Trophoblast cell (in vitro differentiated cells and primary cell): ENCODE measurements around the gene ADGRB3.

ENCODE experiments used
- DNase-seq, 2 donors: peaks; one replicate each; pipeline ENCODE4 v3.0.0-alpha.2; 2016
- H2AFZ ChIP-seq: 2 replicates; pipeline ENCODE4 v1.6.1; 2013; ENCODE audit warnings: low read length, moderate library complexity, mild to moderate bottlenecking; ENCODE audit not compliant: insufficient read depth, poor library complexity
- H2AK5ac ChIP-seq: 2 replicates; pipeline ENCODE4 v1.6.1; 2013; ENCODE audit warnings: mild to moderate bottlenecking, low read length
- H2BK120ac ChIP-seq: 2 replicates; pipeline ENCODE4 v1.6.1; 2013; ENCODE audit warnings: low read length, mild to moderate bottlenecking, moderate library complexity; ENCODE audit not compliant: insufficient read depth, poor library complexity
- H2BK12ac ChIP-seq: 2 replicates; pipeline ENCODE4 v1.6.1; 2013; ENCODE audit warnings: mild to moderate bottlenecking, low read length, moderate library complexity
- H2BK5ac ChIP-seq: 2 replicates; pipeline ENCODE4 v1.6.1; 2013; ENCODE audit warnings: low read length, low read depth, moderate library complexity, mild to moderate bottlenecking; ENCODE audit not compliant: poor library complexity
- H3K14ac ChIP-seq: 2 replicates; pipeline ENCODE4 v1.6.1; 2013; ENCODE audit warnings: mild to moderate bottlenecking, low read length
- H3K18ac ChIP-seq: 2 replicates; pipeline ENCODE4 v1.6.1; 2013; ENCODE audit warnings: mild to moderate bottlenecking, low read length
- H3K23ac ChIP-seq: 2 replicates; pipeline ENCODE4 v1.6.1; 2013; ENCODE audit warnings: low read length
- H3K27ac ChIP-seq: 2 replicates; pipeline ENCODE4 v1.5.1; 2013; ENCODE audit warnings: low read depth, mild to moderate bottlenecking, inconsistent platforms, low read length, moderate library complexity
- H3K27me3 ChIP-seq: 2 replicates; pipeline ENCODE4 v1.6.1; 2013; ENCODE audit warnings: inconsistent platforms, mild to moderate bottlenecking, low read length, moderate library complexity; ENCODE audit not compliant: insufficient read depth
- H3K36me3 ChIP-seq, 2 experiments: 1 replicate in 1 of 2; 2 replicates in 1 of 2; pipeline ENCODE4 v1.6.1; 2013; ENCODE audit warnings: low read length in 2 of 2, mild to moderate bottlenecking in 2 of 2, moderate library complexity in 1 of 2; ENCODE audit not compliant: insufficient read depth in 2 of 2, control insufficient read depth in 1 of 2
- H3K4ac ChIP-seq: 2 replicates; pipeline ENCODE4 v1.6.1; 2013; ENCODE audit warnings: low read depth, mild to moderate bottlenecking, low read length, moderate library complexity
- H3K4me1 ChIP-seq, 2 experiments: 1 replicate in 1 of 2; 2 replicates in 1 of 2; pipeline ENCODE4 v1.6.1; 2013; ENCODE audit warnings: low read length in 2 of 2, mild to moderate bottlenecking in 2 of 2, moderate library complexity in 1 of 2; ENCODE audit not compliant: insufficient read depth in 2 of 2, control insufficient read depth in 1 of 2
- H3K4me2 ChIP-seq: 2 replicates; pipeline ENCODE4 v1.6.1; 2013; ENCODE audit warnings: inconsistent platforms, mild to moderate bottlenecking, low read length, moderate library complexity
- H3K4me3 ChIP-seq: 2 replicates; pipeline ENCODE4 v1.5.1; 2013; ENCODE audit warnings: mild to moderate bottlenecking, low read depth, low read length, inconsistent platforms
- H3K79me1 ChIP-seq: one replicate; pipeline ENCODE4 v1.6.1; 2013; ENCODE audit warnings: low read length
- H3K79me2 ChIP-seq: 2 replicates; pipeline ENCODE4 v1.6.1; 2013; ENCODE audit warnings: low read length, mild to moderate bottlenecking; ENCODE audit not compliant: control insufficient read depth, insufficient read depth, poor library complexity
- H3K9ac ChIP-seq: 2 replicates; pipeline ENCODE4 v1.6.1; 2013; ENCODE audit warnings: mild to moderate bottlenecking, low read length
- H3K9me3 ChIP-seq: 2 replicates; pipeline ENCODE4 v1.6.1; 2013; ENCODE audit warnings: low read depth, mild to moderate bottlenecking, control low read depth, inconsistent platforms, low read length; ENCODE audit not compliant: insufficient read depth
- H4K12ac ChIP-seq: 2 replicates; pipeline ENCODE4 v1.6.1; 2013; ENCODE audit warnings: low read depth, mild to moderate bottlenecking, low read length, moderate library complexity
- H4K8ac ChIP-seq: 2 replicates; pipeline ENCODE4 v1.6.1; 2013; ENCODE audit warnings: low read depth, mild to moderate bottlenecking, low read length, moderate library complexity
- H4K91ac ChIP-seq: one replicate; pipeline ENCODE4 v1.6.1; 2013; ENCODE audit warnings: low read depth, mild to moderate bottlenecking, low read length, moderate library complexity
- WGBS: extraction: QIAGEN DNeasy Blood & Tissue Kit; methylation state at CpG from one replicate; pipeline ENCODE4 v1.1.7; 2013; ENCODE audit warnings: missing lambda C conversion rate; ENCODE audit not compliant: insufficient read length, insufficient coverage; ENCODE audit errors: extremely low coverage; 5-methylcytosine and 5-hydroxymethylcytosine counted together

Gene ADGRB3

DNA sequence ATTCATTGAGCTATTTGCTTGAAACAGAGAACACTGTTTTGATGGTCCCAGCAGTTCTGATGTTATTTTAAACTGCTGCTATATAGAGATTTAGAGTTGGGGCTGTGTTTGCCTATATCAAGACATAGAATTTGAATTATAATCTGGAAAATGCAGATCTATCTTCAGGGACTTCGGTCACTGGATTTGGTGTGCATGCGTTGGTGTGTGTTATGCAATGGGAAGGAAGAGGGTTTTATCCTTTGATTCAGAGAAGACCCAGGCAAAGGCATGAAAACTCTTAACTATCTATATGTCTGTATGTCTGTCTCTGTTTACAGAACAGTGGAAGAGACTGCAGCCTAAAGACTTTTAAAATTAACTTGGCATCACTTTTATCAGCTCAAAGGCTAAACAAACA is 2.0 kb downstream of the ADGRB3 start:
- no peak overlapping the region for H3K27ac ChIP-seq
- H3K79me1 ChIP-seq: no peaks in the 10 kb centered on the region
- no peak overlapping the region for H3K4ac ChIP-seq
- H3K27me3 ChIP-seq: peaks cover 11% of the 10 kb centered on the region
- no peak overlapping the region for H4K8ac ChIP-seq
- H3K23ac ChIP-seq: no peak overlapping the region
- no peak overlapping the region for H3K14ac ChIP-seq
- no peak overlapping the region for H2BK120ac ChIP-seq
- H2AFZ ChIP-seq: no peak overlapping the region
- H3K4me2 ChIP-seq: no peak overlapping the region
- H3K36me3 ChIP-seq: no peaks in the 10 kb centered on the region
- H3K9me3 ChIP-seq: no peaks in the 10 kb centered on the region
- no peak overlapping the region for H4K12ac ChIP-seq
- H2BK12ac ChIP-seq: no peak overlapping the region
- DNase-seq: no peak
- no CpG with 5 or more reads among the region's 2 CpGs for WGBS
- H3K9ac ChIP-seq: no peak overlapping the region
- no peak overlapping the region for H3K18ac ChIP-seq
- no peak overlapping the region for H2AK5ac ChIP-seq
- H3K4me1 ChIP-seq: peaks cover 0 to 2% of the 10 kb centered on the region in 2 experiments
- no peak overlapping the region for H4K91ac ChIP-seq
- no peaks in the 10 kb centered on the region for H3K79me2 ChIP-seq
- H2BK5ac ChIP-seq: no peak overlapping the region
- H3K4me3 ChIP-seq: no peak overlapping the region

DNA sequence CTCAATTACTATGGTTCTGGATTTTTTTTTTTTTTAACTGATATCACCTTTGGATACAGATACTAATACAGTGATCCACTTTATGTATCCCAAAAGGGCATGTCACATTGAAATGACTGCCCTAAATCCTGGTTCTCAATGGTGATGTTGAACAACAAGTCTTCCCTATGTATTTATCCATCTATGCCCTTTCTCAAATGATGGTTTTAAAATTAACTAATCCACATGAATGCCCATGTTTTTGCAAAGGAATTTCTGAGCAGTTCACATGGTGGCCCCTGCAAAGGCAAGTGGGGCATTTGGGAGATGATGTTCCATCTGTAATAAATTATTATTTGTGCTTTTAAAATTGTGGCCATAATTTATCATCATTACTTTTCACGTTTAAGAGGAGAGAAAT is 2.7 kb downstream of the ADGRB3 start:
- Histone ChIP-seq H3K27me3 (peaks cover 11% of the 10 kb centered on the region), H3K4ac (no peak overlapping the region), H3K4me1 (peaks cover 0 to 2% of the 10 kb centered on the region in 2 experiments), H3K23ac (no peak overlapping the region), H3K4me2 (no peak overlapping the region), H2BK5ac (no peak overlapping the region), H3K4me3 (no peak overlapping the region), H4K8ac (no peak overlapping the region), H2BK120ac (no peak overlapping the region), H3K79me2 (no peaks in the 10 kb centered on the region), H4K12ac (no peak overlapping the region), H2BK12ac (no peak overlapping the region), H3K9me3 (no peaks in the 10 kb centered on the region), H3K9ac (no peak overlapping the region), H2AFZ (no peak overlapping the region), H3K18ac (no peak overlapping the region), H3K79me1 (no peaks in the 10 kb centered on the region), H3K27ac (no peak overlapping the region), H4K91ac (no peak overlapping the region), H3K14ac (no peak overlapping the region), H2AK5ac (no peak overlapping the region), H3K36me3 (no peaks in the 10 kb centered on the region)
- no peak for DNase-seq
- no CpG with 5 or more reads among the region's 1 CpG for WGBS

- no peak overlapping the region for H2BK120ac ChIP-seq
- H3K27me3 ChIP-seq: peaks cover 11% of the 10 kb centered on the region
- no peak overlapping the region for H4K12ac ChIP-seq
- no peak overlapping the region for H2AK5ac ChIP-seq
- H4K8ac ChIP-seq: no peak overlapping the region
- no peak overlapping the region for H2AFZ ChIP-seq
- H3K23ac ChIP-seq: no peak overlapping the region
- no peaks in the 10 kb centered on the region for H3K36me3 ChIP-seq
- no peak overlapping the region for H2BK5ac ChIP-seq
- no peak overlapping the region for H3K4me3 ChIP-seq
- H3K14ac ChIP-seq: no peak overlapping the region
- no peak overlapping the region for H2BK12ac ChIP-seq
- H3K18ac ChIP-seq: no peak overlapping the region
- no peak overlapping the region for H3K9ac ChIP-seq
- H3K4ac ChIP-seq: no peak overlapping the region
- no peak overlapping the region for H3K27ac ChIP-seq
- H3K4me2 ChIP-seq: no peak overlapping the region
- no peaks in the 10 kb centered on the region for H3K79me1 ChIP-seq
- H3K9me3 ChIP-seq: no peaks in the 10 kb centered on the region
- peak in 1 of 2 donors; percentile 63 for DNase-seq
- peaks cover 0 to 2% of the 10 kb centered on the region in 2 experiments for H3K4me1 ChIP-seq
- H4K91ac ChIP-seq: no peak overlapping the region
- WGBS: no CpG with 5 or more reads among the region's 11 CpGs
- H3K79me2 ChIP-seq: no peaks in the 10 kb centered on the region
Measured at GRCh38 chr6:68638230-68638900, 3.3 kb downstream of the ADGRB3 start.

DNA sequence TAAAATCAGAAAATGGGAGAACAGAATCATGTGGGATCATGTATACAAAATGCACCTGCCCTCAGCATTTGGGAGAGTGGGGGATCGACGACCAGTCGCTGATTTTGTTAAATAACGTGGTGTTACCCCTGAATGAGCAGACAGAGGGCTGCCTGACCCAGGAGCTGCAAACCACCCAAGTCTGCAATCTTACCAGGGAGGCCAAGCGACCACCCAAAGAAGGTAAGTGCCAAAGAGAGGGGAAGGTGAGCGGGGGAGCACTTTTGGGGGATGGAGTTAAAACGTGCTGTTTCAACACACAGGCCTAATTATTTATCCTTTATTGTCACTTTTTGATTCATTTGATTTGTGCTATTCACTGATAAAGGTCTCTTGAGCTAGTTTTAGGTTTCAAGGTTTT is 4.1 kb downstream of the ADGRB3 start:
- H4K12ac ChIP-seq: no peak overlapping the region
- H3K36me3 ChIP-seq: no peaks in the 10 kb centered on the region
- no peak overlapping the region for H2BK5ac ChIP-seq
- no peak overlapping the region for H2AK5ac ChIP-seq
- no peaks in the 10 kb centered on the region for H3K79me2 ChIP-seq
- peak overlapping the region; percentile 44 for H3K4me2 ChIP-seq
- H3K27me3 ChIP-seq: peaks cover 8% of the 10 kb centered on the region
- no peak overlapping the region for H4K91ac ChIP-seq
- no peak overlapping the region for H3K4me3 ChIP-seq
- no peak overlapping the region for H3K27ac ChIP-seq
- H3K14ac ChIP-seq: no peak overlapping the region
- no peak overlapping the region for H2BK120ac ChIP-seq
- no peak for DNase-seq
- H3K4me1 ChIP-seq: peaks cover 0 to 2% of the 10 kb centered on the region in 2 experiments
- no peak overlapping the region for H3K23ac ChIP-seq
- no peaks in the 10 kb centered on the region for H3K79me1 ChIP-seq
- no peaks in the 10 kb centered on the region for H3K9me3 ChIP-seq
- H3K18ac ChIP-seq: no peak overlapping the region
- no CpG with 5 or more reads among the region's 7 CpGs for WGBS
- no peak overlapping the region for H3K9ac ChIP-seq
- H4K8ac ChIP-seq: no peak overlapping the region
- no peak overlapping the region for H2AFZ ChIP-seq
- no peak overlapping the region for H2BK12ac ChIP-seq
- no peak overlapping the region for H3K4ac ChIP-seq
